ENCODE measurements around the gene UNG. TPM values are rescaled to one million over a fixed set of nuclear protein-coding genes. Genes with fewer than 3 reads are reported as not detected.

The UNG gene
- total and polyA plus RNA-seq, 2 of the 4 experiments (the other 2 are of a cell fraction), result 13.3 to 16.0 TPM

- TF ChIP-seq MAZ (IDR thresholded peaks at IDR 0.05; ENCODE audit: borderline replicate concordance, low read depth, low read length) (no peak), MAFK (IDR thresholded peaks at IDR 0.05; ENCODE audit: low read depth, low read length) (no peak), CEBPB (IDR thresholded peaks at IDR 0.05; ENCODE audit: low read depth, low read length) (no peak), SMC3 (IDR thresholded peaks at IDR 0.05; ENCODE audit: low read depth, low read length) (no peak), MXI1 (IDR thresholded peaks at IDR 0.05; ENCODE audit: borderline replicate concordance, low read depth, low read length) (no peak), POLR2A (IDR thresholded peaks at IDR 0.05; ENCODE audit: low read depth, low read length) (no peak), CHD1 (IDR thresholded peaks at IDR 0.05; ENCODE audit: low read depth, low read length) (no peak), NFE2L2 (IDR thresholded peaks at IDR 0.05; ENCODE audit: low read depth, low read length) (no peak), FOS (IDR thresholded peaks at IDR 0.05; ENCODE audit: low read depth, low read length) (no peak), USF2 (IDR thresholded peaks at IDR 0.05; ENCODE audit: low read depth, low read length) (no peak), BHLHE40 (IDR thresholded peaks at IDR 0.05; ENCODE audit: low read depth, low read length) (no peak)
- TF ChIP-seq, protein P1, sequence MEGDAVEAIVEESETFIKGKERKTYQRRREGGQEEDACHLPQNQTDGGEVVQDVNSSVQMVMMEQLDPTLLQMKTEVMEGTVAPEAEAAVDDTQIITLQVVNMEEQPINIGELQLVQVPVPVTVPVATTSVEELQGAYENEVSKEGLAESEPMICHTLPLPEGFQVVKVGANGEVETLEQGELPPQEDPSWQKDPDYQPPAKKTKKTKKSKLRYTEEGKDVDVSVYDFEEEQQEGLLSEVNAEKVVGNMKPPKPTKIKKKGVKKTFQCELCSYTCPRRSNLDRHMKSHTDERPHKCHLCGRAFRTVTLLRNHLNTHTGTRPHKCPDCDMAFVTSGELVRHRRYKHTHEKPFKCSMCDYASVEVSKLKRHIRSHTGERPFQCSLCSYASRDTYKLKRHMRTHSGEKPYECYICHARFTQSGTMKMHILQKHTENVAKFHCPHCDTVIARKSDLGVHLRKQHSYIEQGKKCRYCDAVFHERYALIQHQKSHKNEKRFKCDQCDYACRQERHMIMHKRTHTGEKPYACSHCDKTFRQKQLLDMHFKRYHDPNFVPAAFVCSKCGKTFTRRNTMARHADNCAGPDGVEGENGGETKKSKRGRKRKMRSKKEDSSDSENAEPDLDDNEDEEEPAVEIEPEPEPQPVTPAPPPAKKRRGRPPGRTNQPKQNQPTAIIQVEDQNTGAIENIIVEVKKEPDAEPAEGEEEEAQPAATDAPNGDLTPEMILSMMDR (conservative IDR thresholded peaks at IDR 0.05; ENCODE audit: low read depth, low read length), result no peak
- TF ChIP-seq, protein P2, sequence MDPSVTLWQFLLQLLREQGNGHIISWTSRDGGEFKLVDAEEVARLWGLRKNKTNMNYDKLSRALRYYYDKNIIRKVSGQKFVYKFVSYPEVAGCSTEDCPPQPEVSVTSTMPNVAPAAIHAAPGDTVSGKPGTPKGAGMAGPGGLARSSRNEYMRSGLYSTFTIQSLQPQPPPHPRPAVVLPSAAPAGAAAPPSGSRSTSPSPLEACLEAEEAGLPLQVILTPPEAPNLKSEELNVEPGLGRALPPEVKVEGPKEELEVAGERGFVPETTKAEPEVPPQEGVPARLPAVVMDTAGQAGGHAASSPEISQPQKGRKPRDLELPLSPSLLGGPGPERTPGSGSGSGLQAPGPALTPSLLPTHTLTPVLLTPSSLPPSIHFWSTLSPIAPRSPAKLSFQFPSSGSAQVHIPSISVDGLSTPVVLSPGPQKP (IDR thresholded peaks at IDR 0.05; ENCODE audit: borderline replicate concordance, low read depth, low read length), result no peak
- Histone ChIP-seq H2BK5ac (ENCODE audit: low read depth, low read length, poor library complexity, severe bottlenecking) (no peak overlapping the region), H3K79me1 (ENCODE audit: low read depth in 1 of 2, low read length in 2 of 2) (0 out of 4 replicates have a peak, but pooled peaks cover 0 to 6% of the 10 kb centered on the region in 2 experiments), H3K4me3 (ENCODE audit: insufficient read depth, low read depth, low read length) (peak overlapping the region; percentile 46), H2BK20ac (ENCODE audit: low read depth, low read length) (no peak overlapping the region), H2BK120ac (ENCODE audit: low read depth, low read length) (no peak overlapping the region), H3K9me1 (ENCODE audit: insufficient read depth, low read length) (0 out of 2 replicates have a peak, but pooled peaks cover 2% of the 10 kb centered on the region), H4K91ac (ENCODE audit: insufficient read depth, low read depth, low read length) (no peak overlapping the region), H3K4me2 (ENCODE audit: low read depth, low read length) (peak overlapping the region; percentile 78), H3K18ac (ENCODE audit: low read depth, low read length) (no peak overlapping the region), H3K4me1 (ENCODE audit: control insufficient read depth, insufficient read depth, low read length) (0 out of 2 replicates have a peak, but pooled peaks cover 2% of the 10 kb centered on the region), H3K14ac (replicated peaks; ENCODE audit: low read depth, low read length) (no peak overlapping the region), H3K27ac (ENCODE audit: insufficient read depth, low read length) (no peak overlapping the region), H3K23ac (ENCODE audit: low read depth, low read length) (peak overlapping the region; percentile 45; the same call in 1 of the 2 replicates), H2AK5ac (ENCODE audit: low read depth, low read length) (no peak overlapping the region), H2AFZ (replicated peaks; ENCODE audit: low read length, poor library complexity) (peak overlapping the region; percentile 97), H3K27me3 (ENCODE audit: control insufficient read depth, insufficient read depth, low read length) (peaks cover 8% of the 10 kb centered on the region), H3K9ac (ENCODE audit: low read depth, low read length) (peak overlapping the region; percentile 49), H3K4ac (ENCODE audit: low read depth, low read length) (no peak overlapping the region), H3K9me3 (ENCODE audit: control insufficient read depth, insufficient read depth, low read length) (no peaks in the 10 kb centered on the region), H4K20me1 (ENCODE audit: insufficient read depth, low read length) (no peaks in the 10 kb centered on the region), H3K36me3 (ENCODE audit: control insufficient read depth, insufficient read depth, low read length) (no peaks in the 10 kb centered on the region), H4K5ac (ENCODE audit: low read depth, low read length) (no peak overlapping the region), H2AK9ac (replicated peaks; ENCODE audit: low read depth, low read length, poor library complexity) (no peak overlapping the region), H2BK15ac (ENCODE audit: low read depth, low read length) (no peak overlapping the region), H4K8ac (ENCODE audit: low read depth in 2 of 2, low read length in 2 of 2) (peak overlapping the region in 1 of 2 experiments; percentile 73; a peak in 1 of 4 replicates), H3K56ac (ENCODE audit: extremely low read depth, insufficient read depth, low read length) (no peak overlapping the region)
- ChIA-PET POLR2A (ENCODE audit: unreplicated experiment) (interaction anchor here (0.6 kb wide), 2 partner anchors 270 to 430 kb away, joined by 5 to 12 read pairs; no protein-coding TSS in a partner anchor), CTCF (interaction anchor here (0.5 kb wide), 1 partner anchor 1635 kb away, joined by 3 read pairs; no protein-coding TSS in a partner anchor)
- BruUV-seq (replicated peaks), result no TSS peak
- intact Hi-C loops (cut with micrococcal nuclease), result no loop called here
- in situ Hi-C loops (cut with MboI; ENCODE audit: low sequenced_read_pairs), result no loop called here
- WGBS, 2 experiments (ENCODE audit: extremely low coverage in 2 of 2, insufficient read length in 1 of 2), result 58% methylated on average over 6 of the region's 18 CpGs; no CpG with 5 or more reads in 1 of the 2 experiments
- dilution Hi-C loops (cut with HindIII; ENCODE audit: low sequenced_read_pairs, unreplicated experiment), result no loop called here
- no peak for ATAC-seq (ENCODE audit: low read depth)
- no peak for DNase-seq
Measured at GRCh38 chr12:109153821-109154441, 56.5 kb downstream of the UNG start.
